BE2C (cell line): ENCODE data around the gene PPP4R1.
A peak's percentile ranks its signal among the peaks of the same experiment; 100 is the strongest.

Source experiments
- DNase-seq: peaks from one replicate; pipeline ENCODE4 v3.0.0-alpha.2; 2020
- H3K27me3 ChIP-seq: fragments of 250-450 bp; sonication (Bioruptor Pico); 2 replicates; pipeline ENCODE4 v1.5.1; 2020; ENCODE audit warnings: mild to moderate bottlenecking
- H3K36me3 ChIP-seq: fragments of 250-450 bp; sonication (Bioruptor Pico); 2 replicates; pipeline ENCODE4 v1.5.1; 2020; ENCODE audit warnings: mild to moderate bottlenecking
- H3K4me1 ChIP-seq: fragments of 250-450 bp; sonication (Bioruptor Pico); 2 replicates; pipeline ENCODE4 v1.5.1; 2020
- H3K4me3 ChIP-seq: 2 replicates; pipeline ENCODE4 v1.5.1; 2011; ENCODE audit warnings: low read depth, low read length
- H3K9me3 ChIP-seq: fragments of 250-450 bp; sonication (Bioruptor Pico); 2 replicates; pipeline ENCODE4 v1.5.1; 2020
- CTCF ChIP-seq: IDR thresholded peaks from 2 replicates; pipeline ENCODE4 v1.5.1; 2012; ENCODE audit warnings: mild to moderate bottlenecking, low read depth, low read length

The PPP4R1 gene

DNA sequence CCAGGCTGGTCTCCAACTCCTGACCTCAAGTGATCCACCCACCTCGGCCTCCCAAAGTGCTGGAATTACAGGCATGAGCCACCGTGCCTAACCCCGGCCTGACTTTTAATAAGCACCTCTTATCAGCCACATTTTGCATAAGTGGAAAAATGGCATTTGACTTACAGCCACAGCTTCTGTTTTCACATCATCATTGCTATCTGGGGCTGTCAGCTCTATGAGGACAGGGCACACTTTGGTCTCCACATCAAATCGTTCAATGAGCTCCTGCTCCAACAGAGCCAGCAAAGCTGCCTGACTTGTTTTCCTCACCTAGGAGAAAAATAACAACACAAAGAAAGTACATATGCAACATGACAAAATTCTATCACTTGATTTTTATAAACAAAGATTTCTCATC, 26.4 kb downstream of the PPP4R1 start:
- Histone ChIP-seq H3K4me3 (no peak overlapping the region), H3K4me1 (no peaks in the 10 kb centered on the region), H3K36me3 (no peaks in the 10 kb centered on the region), H3K9me3 (no peaks in the 10 kb centered on the region), H3K27me3 (no peaks in the 10 kb centered on the region)
- no peak for DNase-seq
- TF ChIP-seq CTCF, result no peak

GRCh38 chr18:9586814-9587213, 27.5 kb downstream of the PPP4R1 start:
- Histone ChIP-seq H3K9me3 (no peaks in the 10 kb centered on the region), H3K36me3 (no peaks in the 10 kb centered on the region), H3K27me3 (no peaks in the 10 kb centered on the region), H3K4me1 (no peaks in the 10 kb centered on the region), H3K4me3 (no peak overlapping the region)
- DNase-seq, result no peak
- no peak for TF ChIP-seq CTCF

DNA sequence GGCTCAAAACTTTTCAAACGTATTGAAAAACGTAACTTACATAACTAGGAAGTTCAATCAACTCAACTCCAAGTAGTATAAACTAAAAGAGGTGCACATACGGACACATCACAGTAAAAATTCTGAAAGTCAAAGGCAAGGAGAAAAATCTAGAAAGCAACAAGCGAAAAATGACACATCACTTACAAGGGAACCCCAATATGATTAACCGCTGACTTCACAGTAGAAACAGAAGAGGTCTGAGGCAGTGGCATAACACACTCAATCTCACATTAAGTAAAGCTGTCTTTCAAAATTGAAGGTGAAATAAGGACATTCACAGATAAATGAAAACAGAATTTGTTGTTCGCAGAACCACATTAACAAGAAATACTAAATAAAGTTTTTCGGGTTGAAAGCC, 32.7 kb downstream of the PPP4R1 start:
- no peak for TF ChIP-seq CTCF
- no peaks in the 10 kb centered on the region for H3K9me3 ChIP-seq
- no peak overlapping the region for H3K4me3 ChIP-seq
- no peaks in the 10 kb centered on the region for H3K36me3 ChIP-seq
- H3K4me1 ChIP-seq, result no peaks in the 10 kb centered on the region
- no peak for DNase-seq
- no peaks in the 10 kb centered on the region for H3K27me3 ChIP-seq

GRCh38 chr18:9578306-9578705, 36.1 kb downstream of the PPP4R1 start:
- Histone ChIP-seq H3K27me3 (no peaks in the 10 kb centered on the region), H3K36me3 (no peaks in the 10 kb centered on the region)

GRCh38 chr18:9577361-9577760, 37.0 kb downstream of the PPP4R1 start:
- Histone ChIP-seq H3K4me1 (no peaks in the 10 kb centered on the region), H3K36me3 (no peaks in the 10 kb centered on the region), H3K27me3 (no peaks in the 10 kb centered on the region), H3K4me3 (no peak overlapping the region), H3K9me3 (no peaks in the 10 kb centered on the region)
- no peak for DNase-seq
- no peak for TF ChIP-seq CTCF

More at GRCh38 chr18:9578306-9578705, 36.1 kb downstream of the PPP4R1 start:
- no peak for TF ChIP-seq CTCF
- no peaks in the 10 kb centered on the region for H3K9me3 ChIP-seq
- no peak overlapping the region for H3K4me3 ChIP-seq
- DNase-seq, result no peak
- H3K4me1 ChIP-seq, result no peaks in the 10 kb centered on the region

DNA sequence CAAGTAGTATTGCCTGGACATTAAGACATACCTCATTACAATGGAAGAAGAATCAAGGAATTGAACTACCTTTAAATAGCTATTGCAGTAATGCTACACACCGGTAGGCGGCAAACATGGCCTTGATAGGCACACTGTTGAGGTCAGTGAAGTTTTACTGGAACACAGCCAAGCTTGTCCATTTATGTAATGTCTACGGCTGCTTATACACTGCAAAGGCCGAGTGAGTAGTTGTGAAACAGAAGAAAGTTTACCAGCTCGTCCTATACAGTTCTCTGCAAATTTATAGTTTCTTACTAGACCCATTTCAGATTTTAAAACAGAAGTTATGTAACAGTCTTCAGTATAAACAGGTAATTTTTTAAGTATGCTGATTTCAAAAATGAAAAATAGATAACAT, 38.8 kb downstream of the PPP4R1 start:
- Histone ChIP-seq H3K4me3 (no peak overlapping the region), H3K36me3 (no peaks in the 10 kb centered on the region)
- DNase-seq, result peak; percentile 75

More for the DNA sequence above, 38.8 kb downstream of the PPP4R1 start:
- H3K4me1 ChIP-seq, result no peaks in the 10 kb centered on the region
- no peaks in the 10 kb centered on the region for H3K9me3 ChIP-seq
- H3K27me3 ChIP-seq, result no peaks in the 10 kb centered on the region
- TF ChIP-seq CTCF, result peak; percentile 75
